Activated CD4-positive, alpha-beta T cell treated with anti-CD3 and anti-CD28 coated beads, Interleukin-2, amount 10 ng/mL, durations not matched to agents 24 days and 14 days (primary cell): Measurements from ENCODE around the gene CDA. TPM values are rescaled to one million over a fixed set of nuclear protein-coding genes. Genes with fewer than 3 reads are reported as not detected.
A peak's percentile ranks its signal among the peaks of the same experiment; 100 is the strongest.

Experiments used
- DNase-seq: peaks from one replicate; pipeline ENCODE4 v3.0.0; 2022
- H3K27ac Mint-ChIP-seq: one replicate; pipeline ENCODE4 v1.8.0; 2022; ENCODE audit warnings: mild to moderate bottlenecking, mixed read lengths
- H3K27me3 Mint-ChIP-seq: one replicate; pipeline ENCODE4 v1.8.0; 2022; ENCODE audit warnings: mixed read lengths
- H3K36me3 Mint-ChIP-seq: one replicate; pipeline ENCODE4 v1.8.0; 2022; ENCODE audit warnings: low read depth, mild to moderate bottlenecking, mixed read lengths
- H3K4me1 Mint-ChIP-seq: one replicate; pipeline ENCODE4 v1.8.0; 2021; ENCODE audit warnings: mixed read lengths
- H3K4me3 Mint-ChIP-seq: one replicate; pipeline ENCODE4 v1.8.0; 2022; ENCODE audit warnings: mild to moderate bottlenecking, moderate library complexity, mixed read lengths
- H3K9me3 Mint-ChIP-seq: one replicate; pipeline ENCODE4 v1.8.0; 2021; ENCODE audit warnings: mixed read lengths
- intact Hi-C: fragments of 100-400 bp; cut with micrococcal nuclease; formaldehyde crosslinking; loops from one replicate; pipeline ENCODE4 v1.15.1; 2023
- total RNA-seq: library from RNA; stranded (reverse); gene quantifications from 2 replicates; pipeline ENCODE4 v1.2.3, GENCODE V29; 2022

CDA gene
- total RNA-seq, 1 donor from 2014 or later: not detected

DNA sequence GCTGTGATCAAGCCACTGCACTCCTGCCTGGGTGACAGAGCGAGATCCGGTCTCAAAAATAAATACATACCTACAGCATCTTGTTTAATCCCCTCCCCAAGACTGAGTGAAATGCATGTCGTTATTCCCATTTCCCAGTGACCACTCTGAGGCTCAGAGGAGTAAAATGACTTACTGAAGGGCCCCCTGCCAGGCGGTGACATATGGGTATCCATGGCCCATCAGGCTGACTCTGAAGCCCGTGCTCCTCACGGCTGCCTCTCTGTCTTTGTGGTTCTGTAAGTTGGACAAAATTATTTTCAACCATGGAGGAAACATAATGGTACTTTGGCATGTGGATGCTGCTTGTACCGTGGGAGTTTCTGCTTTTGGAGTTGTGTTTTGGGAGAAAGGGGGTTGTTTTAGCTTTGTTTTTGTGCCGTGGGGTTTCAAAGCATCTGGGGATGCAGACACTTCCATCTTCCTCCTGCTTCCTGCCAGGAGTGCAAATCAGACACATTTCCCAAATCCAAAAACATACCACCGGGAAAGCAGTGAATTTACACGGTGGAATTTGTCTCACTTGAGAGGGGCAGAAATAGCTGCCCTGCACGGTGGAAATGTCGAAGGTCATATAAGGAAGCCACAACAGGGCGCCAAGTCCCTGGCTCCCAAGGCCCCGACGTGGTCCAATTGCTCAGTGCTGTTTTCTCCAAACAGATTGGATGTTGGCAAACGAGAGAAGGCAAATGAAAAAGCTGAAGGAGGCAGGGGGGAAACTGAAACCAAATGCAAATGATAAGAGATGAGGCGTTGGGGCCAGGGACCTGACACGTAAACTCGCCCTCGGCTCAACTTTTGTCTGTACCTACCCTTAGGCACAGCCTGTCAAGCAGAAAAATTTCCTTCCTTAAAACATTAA, 27.3 kb downstream of the CDA start:
- H3K36me3 Mint-ChIP-seq: no peaks in the 10 kb centered on the region
- peaks cover 4% of the 10 kb centered on the region for H3K27me3 Mint-ChIP-seq
- no peaks in the 10 kb centered on the region for H3K4me1 Mint-ChIP-seq
- intact Hi-C loops: no loop called here
- no peak overlapping the region for H3K4me3 Mint-ChIP-seq
- DNase-seq: no peak
- H3K9me3 Mint-ChIP-seq: no peaks in the 10 kb centered on the region
- no peak overlapping the region for H3K27ac Mint-ChIP-seq

DNA sequence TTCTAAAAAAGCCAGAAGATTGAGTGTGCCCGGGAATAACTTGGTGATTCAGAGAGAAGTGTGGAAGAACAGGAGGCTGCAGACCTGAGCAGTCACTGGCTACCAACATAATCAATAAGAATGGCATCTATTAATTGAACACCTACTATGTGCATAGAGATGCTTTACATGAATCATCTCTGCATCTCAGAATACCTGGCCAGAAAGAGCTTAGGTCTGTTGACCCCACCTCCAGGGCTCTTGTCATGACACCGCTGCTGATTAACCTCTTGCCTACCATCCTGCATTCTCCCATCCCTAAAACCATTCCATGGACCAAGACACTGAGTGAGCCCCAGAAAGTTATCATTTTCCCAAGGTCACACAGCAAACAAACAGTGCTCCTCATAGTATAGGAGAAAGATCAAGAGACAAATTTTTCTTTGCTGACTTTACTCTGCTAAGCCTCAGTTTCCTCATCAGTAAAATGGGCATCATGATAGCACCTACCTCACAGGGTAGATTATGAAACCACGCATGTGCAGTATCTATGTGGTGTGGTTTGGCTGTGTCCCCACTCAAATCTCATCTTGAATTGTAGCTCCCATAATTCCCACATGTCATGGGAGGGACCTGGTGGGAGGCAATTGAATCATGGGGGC, 28.1 kb downstream of the CDA start:
- intact Hi-C loops: no loop called here
- Mint-ChIP-seq H3K9me3 (no peaks in the 10 kb centered on the region), H3K36me3 (no peaks in the 10 kb centered on the region), H3K4me1 (no peaks in the 10 kb centered on the region), H3K4me3 (no peak overlapping the region), H3K27me3 (peaks cover 4% of the 10 kb centered on the region), H3K27ac (no peak overlapping the region)
- DNase-seq: no peak

DNA sequence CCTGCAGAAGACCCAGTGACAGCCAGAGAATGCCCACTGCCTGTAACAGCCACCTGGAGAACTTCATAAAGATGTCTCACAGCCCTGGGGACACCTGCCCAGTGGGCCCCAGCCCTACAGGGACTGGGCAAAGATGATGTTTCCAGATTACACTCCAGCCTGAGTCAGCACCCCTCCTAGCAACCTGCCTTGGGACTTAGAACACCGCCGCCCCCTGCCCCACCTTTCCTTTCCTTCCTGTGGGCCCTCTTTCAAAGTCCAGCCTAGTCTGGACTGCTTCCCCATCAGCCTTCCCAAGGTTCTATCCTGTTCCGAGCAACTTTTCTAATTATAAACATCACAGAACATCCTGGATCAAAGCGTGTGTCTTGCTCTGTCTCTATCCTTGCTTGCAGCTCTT, 29.7 kb downstream of the CDA start:
- no peak for DNase-seq
- Mint-ChIP-seq H3K4me1 (no peaks in the 10 kb centered on the region), H3K27ac (no peak overlapping the region), H3K36me3 (no peaks in the 10 kb centered on the region), H3K27me3 (peaks cover 2% of the 10 kb centered on the region), H3K4me3 (no peak overlapping the region), H3K9me3 (no peaks in the 10 kb centered on the region)
- intact Hi-C loops: no loop called here

DNA sequence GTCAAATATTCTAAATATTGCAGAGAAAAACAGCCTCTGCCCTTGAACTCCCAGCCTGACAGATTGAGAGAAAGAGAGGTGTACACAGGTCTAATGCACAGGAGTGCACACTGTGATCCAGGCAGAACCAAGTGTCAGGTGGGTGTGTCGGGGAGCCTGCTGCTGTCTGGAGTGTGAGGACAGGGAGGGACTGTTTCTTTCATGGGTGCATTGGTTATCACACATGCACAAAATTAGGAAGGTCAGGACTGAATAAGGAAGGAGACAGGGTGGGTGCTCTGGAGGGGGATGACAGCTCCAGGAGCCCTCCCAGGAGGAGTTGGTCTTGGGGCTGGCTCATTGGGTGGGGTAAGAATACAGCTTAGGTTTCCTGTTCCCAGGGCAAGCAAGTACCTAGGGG, 31.1 kb downstream of the CDA start:
- Mint-ChIP-seq H3K27ac (no peak overlapping the region), H3K36me3 (no peaks in the 10 kb centered on the region), H3K27me3 (no peaks in the 10 kb centered on the region), H3K4me3 (no peak overlapping the region), H3K9me3 (no peaks in the 10 kb centered on the region), H3K4me1 (no peaks in the 10 kb centered on the region)
- DNase-seq: no peak
- intact Hi-C loops: no loop called here

GRCh38 chr1:20621012-20621411, 32.1 kb downstream of the CDA start:
- no peak overlapping the region for H3K4me3 Mint-ChIP-seq
- DNase-seq: no peak
- H3K27ac Mint-ChIP-seq: no peak overlapping the region
- H3K9me3 Mint-ChIP-seq: no peaks in the 10 kb centered on the region
- peaks cover 4% of the 10 kb centered on the region for H3K27me3 Mint-ChIP-seq
- intact Hi-C loops: no loop called here
- no peaks in the 10 kb centered on the region for H3K36me3 Mint-ChIP-seq
- no peaks in the 10 kb centered on the region for H3K4me1 Mint-ChIP-seq

GRCh38 chr1:20624709-20625108, 35.8 kb downstream of the CDA start:
- DNase-seq: no peak
- intact Hi-C loops: no loop called here
- Mint-ChIP-seq H3K36me3 (no peaks in the 10 kb centered on the region), H3K9me3 (no peaks in the 10 kb centered on the region), H3K4me3 (no peak overlapping the region), H3K27ac (no peak overlapping the region), H3K27me3 (peaks cover 15% of the 10 kb centered on the region), H3K4me1 (no peaks in the 10 kb centered on the region)

DNA sequence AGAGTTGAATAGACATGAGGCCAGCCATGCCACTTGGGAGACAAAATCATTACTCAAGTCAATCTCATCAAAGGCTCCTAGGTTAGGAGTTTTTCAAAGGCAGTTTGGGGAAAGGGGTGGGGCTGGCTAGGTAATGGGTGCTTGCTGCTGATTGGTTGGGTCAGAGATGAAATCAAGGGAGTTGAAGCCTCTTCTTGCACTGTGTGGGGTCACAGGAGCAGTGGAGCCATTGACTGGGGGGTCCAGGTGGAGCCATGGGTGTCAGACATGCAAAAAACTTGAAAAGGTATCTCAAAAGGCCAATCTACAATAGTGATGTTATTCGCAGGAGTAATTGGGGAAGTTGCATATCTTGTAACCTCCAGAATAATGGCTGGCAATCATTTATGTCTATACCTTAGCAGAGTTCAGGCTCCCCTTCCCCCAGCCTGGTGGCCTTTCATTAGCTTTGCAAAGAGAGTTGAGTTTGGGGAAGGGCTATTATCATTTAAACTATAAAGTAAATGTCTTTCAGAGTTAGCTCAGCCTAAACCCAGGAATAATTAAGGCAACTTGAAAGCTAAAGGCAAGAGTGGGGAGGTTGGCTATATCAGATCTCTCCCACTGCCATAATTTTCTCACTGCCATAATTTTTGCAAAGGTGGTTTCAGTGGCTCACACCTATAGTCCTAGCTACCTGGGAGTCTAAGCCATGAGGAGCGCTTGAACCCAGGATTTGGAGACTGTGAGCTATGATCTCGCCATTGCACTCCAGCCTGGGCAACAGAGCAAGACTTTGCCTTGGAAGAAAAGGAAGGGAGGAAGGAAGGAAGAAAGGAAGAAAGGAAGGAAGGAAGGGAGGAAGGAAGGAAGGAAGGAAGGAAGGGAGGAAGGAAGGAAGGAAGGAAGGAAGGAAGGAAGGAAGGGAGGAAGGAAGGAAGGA, 36.5 kb downstream of the CDA start:
- Mint-ChIP-seq H3K4me1 (no peaks in the 10 kb centered on the region), H3K27ac (no peak overlapping the region), H3K36me3 (no peaks in the 10 kb centered on the region), H3K4me3 (no peak overlapping the region), H3K9me3 (no peaks in the 10 kb centered on the region), H3K27me3 (peaks cover 16% of the 10 kb centered on the region)
- no peak for DNase-seq
- intact Hi-C loops: no loop called here

DNA sequence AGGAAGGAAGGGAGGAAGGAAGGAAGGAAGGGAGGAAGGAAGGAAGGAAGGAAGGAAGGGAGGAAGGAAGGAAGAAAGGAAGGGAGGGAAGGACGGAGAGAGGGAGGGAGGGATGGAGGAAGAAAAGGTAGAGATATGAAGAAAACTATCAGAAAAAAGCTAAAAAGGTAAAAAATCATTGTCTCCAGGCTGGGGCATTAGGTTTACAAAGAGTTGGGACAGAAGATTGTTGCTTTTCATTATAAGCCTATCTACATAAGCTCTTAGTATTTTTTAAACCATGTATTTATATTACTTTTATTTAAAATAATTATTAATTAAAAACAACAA, 37.2 kb downstream of the CDA start:
- Mint-ChIP-seq H3K9me3 (no peaks in the 10 kb centered on the region), H3K36me3 (no peaks in the 10 kb centered on the region), H3K4me3 (no peak overlapping the region), H3K27me3 (peaks cover 19% of the 10 kb centered on the region), H3K27ac (no peak overlapping the region), H3K4me1 (no peaks in the 10 kb centered on the region)
- intact Hi-C loops: no loop called here
- DNase-seq: no peak

GRCh38 chr1:20626524-20626923, 37.6 kb downstream of the CDA start:
- Mint-ChIP-seq H3K4me3 (no peak overlapping the region), H3K36me3 (no peaks in the 10 kb centered on the region), H3K27ac (no peak overlapping the region), H3K27me3 (peaks cover 21% of the 10 kb centered on the region), H3K9me3 (no peaks in the 10 kb centered on the region), H3K4me1 (no peaks in the 10 kb centered on the region)
- intact Hi-C loops: no loop called here
- no peak for DNase-seq

GRCh38 chr1:20630729-20631128, 41.8 kb downstream of the CDA start:
- intact Hi-C loops: loop anchor here (5.0 kb wide), 1 partner anchor 123 kb away; the partner anchor contains the start of gene MUL1
- Mint-ChIP-seq H3K27me3 (peaks cover 18% of the 10 kb centered on the region), H3K4me1 (peaks cover 7% of the 10 kb centered on the region), H3K36me3 (no peaks in the 10 kb centered on the region), H3K27ac (no peak overlapping the region), H3K4me3 (no peak overlapping the region), H3K9me3 (no peaks in the 10 kb centered on the region)
- DNase-seq: no peak

GRCh38 chr1:20632386-20632785, 43.5 kb downstream of the CDA start:
- DNase-seq: no peak
- peaks cover 7% of the 10 kb centered on the region for H3K4me1 Mint-ChIP-seq
- peak overlapping the region; percentile 70 for H3K4me3 Mint-ChIP-seq
- H3K36me3 Mint-ChIP-seq: no peaks in the 10 kb centered on the region
- peaks cover 15% of the 10 kb centered on the region for H3K27me3 Mint-ChIP-seq
- intact Hi-C loops: loop anchor here (5.0 kb wide), 1 partner anchor 125 kb away; the partner anchor contains the start of gene MUL1
- H3K27ac Mint-ChIP-seq: no peak overlapping the region
- H3K9me3 Mint-ChIP-seq: no peaks in the 10 kb centered on the region

DNA sequence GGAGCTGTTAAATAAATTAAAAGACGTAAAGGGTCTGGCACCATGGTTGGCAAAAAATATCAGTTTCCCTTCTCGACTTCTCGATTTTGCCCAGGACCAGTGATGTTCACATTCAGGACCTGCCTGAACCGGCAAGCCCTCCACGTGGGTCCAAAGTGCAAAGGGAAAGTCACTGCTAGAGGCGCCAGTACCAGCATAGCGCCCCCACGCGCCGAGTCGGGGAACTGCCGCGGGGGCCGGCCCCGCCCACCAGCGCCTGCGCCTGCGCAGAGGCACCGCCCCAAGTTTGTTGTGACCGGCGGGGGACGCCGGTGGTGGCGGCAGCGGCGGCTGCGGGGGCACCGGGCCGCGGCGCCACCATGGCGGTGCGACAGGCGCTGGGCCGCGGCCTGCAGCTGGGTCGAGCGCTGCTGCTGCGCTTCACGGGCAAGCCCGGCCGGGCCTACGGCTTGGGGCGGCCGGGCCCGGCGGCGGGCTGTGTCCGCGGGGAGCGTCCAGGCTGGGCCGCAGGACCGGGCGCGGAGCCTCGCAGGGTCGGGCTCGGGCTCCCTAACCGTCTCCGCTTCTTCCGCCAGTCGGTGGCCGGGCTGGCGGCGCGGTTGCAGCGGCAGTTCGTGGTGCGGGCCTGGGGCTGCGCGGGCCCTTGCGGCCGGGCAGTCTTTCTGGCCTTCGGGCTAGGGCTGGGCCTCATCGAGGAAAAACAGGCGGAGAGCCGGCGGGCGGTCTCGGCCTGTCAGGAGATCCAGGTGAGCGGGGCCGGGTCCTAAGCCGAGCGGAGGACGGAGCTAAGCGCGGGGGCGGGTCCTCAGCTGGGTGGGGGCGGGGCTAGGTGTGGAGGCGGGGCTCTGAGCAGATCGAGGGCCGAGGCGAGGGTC, 44.5 kb downstream of the CDA start, which contains the start of gene PINK1:
TSS of gene PINK1 (plus strand) at position 269 of the 875 bp plus-strand sequence. CDS start at position 360, 91 bp downstream.
- no peaks in the 10 kb centered on the region for H3K9me3 Mint-ChIP-seq
- H3K27ac Mint-ChIP-seq: peak within 1 kb of the TSS; percentile 60
- intact Hi-C loops: loop anchor here (1.0 to 5.0 kb wide), 2 partner anchors 28 to 126 kb away; partner anchors contain the start of genes DDOST and MUL1
- DNase-seq: peak; percentile 98
- peaks cover 7% of the 10 kb centered on the region for H3K4me1 Mint-ChIP-seq
- peak within 1 kb of the TSS; percentile 85 for H3K4me3 Mint-ChIP-seq
- H3K27me3 Mint-ChIP-seq: peaks cover 10% of the 10 kb centered on the region
- H3K36me3 Mint-ChIP-seq: no peaks in the 10 kb centered on the region
